SKM-1 (cell line): ENCODE data around the gene RALGDS.
"Not testable (repeated sequence)": the region's sequence is repeated elsewhere in the genome, so short reads cannot be mapped to it uniquely, and the experiment has no call there.

Experiments used
- DNase-seq: peaks from one replicate; lab custom pipeline; 2025; ENCODE audit not compliant: unreplicated experiment; lab: John Stamatoyannopoulos, UW

RALGDS gene

GRCh38 chr9:133070985-133071384 is 50.1 kb downstream of the RALGDS start:
- DNase-seq, result not testable (repeated sequence)

- not testable (repeated sequence) for DNase-seq
Observed at GRCh38 chr9:133070500-133070961, 50.5 kb downstream of the RALGDS start.

- DNase-seq, result not testable (repeated sequence)
Observed at GRCh38 chr9:133068431-133068830, 52.6 kb downstream of the RALGDS start.

- DNase-seq, result no peak
Observed at GRCh38 chr9:133067813-133068212, 53.2 kb downstream of the RALGDS start.

GRCh38 chr9:133067006-133067405 is 54.0 kb downstream of the RALGDS start:
- no peak for DNase-seq

DNA sequence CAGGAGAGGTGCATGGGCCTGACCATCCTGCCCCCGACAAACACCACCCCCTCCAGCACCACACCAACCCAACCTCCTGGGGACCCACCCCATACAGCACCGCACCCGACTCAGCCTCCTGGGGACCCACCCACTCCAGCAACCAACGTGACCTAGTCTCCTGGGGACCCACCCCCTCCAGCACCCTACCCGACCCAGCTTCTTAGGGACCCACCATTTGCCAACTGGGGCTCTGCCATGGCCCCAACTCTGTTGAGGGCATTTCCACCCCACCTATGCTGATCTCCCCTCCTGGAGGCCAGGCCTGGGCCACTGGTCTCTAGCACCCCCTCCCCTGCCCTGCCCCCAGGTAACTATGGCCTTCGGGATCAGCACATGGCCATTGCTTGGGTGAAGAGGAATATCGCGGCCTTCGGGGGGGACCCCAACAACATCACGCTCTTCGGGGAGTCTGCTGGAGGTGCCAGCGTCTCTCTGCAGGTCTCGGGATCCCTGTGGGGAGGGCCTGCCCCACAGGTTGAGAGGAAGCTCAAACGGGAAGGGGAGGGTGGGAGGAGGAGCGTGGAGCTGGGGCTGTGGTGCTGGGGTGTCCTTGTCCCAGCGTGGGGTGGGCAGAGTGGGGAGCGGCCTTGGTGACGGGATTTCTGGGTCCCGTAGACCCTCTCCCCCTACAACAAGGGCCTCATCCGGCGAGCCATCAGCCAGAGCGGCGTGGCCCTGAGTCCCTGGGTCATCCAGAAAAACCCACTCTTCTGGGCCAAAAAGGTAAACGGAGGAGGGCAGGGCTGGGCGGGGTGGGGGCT is 54.7 kb downstream of the RALGDS start:
- DNase-seq, result no peak

GRCh38 chr9:133065070-133065388 is 56.0 kb downstream of the RALGDS start:
- no peak for DNase-seq

DNA sequence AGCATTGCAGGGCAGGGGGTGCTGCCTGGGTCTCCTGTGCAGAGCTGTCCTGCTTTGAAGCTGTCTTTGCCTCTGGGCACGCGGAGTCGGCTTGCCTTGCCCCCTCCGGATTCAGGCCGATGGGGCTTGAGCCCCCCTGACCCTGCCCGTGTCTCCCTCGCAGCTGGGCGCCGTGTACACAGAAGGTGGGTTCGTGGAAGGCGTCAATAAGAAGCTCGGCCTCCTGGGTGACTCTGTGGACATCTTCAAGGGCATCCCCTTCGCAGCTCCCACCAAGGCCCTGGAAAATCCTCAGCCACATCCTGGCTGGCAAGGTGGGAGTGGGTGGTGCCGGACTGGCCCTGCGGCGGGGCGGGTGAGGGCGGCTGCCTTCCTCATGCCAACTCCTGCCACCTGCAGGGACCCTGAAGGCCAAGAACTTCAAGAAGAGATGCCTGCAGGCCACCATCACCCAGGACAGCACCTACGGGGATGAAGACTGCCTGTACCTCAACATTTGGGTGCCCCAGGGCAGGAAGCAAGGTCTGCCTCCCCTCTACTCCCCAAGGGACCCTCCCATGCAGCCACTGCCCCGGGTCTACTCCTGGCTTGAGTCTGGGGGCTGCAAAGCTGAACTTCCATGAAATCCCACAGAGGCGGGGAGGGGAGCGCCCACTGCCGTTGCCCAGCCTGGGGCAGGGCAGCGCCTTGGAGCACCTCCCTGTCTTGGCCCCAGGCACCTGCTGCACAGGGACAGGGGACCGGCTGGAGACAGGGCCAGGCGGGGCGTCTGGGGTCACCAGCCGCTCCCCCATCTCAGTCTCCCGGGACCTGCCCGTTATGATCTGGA is 56.6 kb downstream of the RALGDS start:
- DNase-seq, result no peak

DNA sequence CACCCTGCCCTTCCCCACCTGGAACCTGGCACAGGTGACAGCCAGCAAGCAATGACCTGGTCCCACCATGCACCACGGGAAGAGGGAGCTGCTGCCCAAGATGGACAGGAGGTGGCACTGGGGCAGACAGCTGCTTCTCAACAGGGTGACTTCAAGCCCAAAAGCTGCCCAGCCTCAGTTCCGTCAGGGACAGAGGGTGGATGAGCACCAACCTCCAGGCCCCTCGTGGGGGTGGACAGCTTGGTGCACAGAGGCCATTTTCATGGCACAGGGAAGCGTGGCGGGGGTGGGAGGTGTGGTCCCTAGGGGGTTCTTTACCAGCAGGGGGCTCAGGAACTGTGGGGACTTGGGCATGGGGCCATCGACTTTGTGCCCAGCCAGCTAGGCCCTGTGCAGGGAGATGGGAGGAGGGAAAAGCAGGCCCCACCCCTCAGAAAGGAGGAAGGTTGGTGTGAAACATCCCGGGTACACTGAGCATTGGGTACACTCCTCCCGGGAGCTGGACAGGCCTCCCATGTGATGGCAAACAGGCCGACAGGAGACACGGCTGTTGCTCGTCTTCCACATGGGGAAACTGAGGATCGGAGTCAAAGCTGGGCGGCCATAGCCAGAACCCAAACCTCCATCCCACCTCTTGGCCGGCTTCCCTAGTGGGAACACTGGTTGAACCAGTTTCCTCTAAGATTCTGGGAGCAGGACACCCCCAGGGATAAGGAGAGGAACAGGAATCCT is 57.4 kb downstream of the RALGDS start:
- DNase-seq, result no peak

DNA sequence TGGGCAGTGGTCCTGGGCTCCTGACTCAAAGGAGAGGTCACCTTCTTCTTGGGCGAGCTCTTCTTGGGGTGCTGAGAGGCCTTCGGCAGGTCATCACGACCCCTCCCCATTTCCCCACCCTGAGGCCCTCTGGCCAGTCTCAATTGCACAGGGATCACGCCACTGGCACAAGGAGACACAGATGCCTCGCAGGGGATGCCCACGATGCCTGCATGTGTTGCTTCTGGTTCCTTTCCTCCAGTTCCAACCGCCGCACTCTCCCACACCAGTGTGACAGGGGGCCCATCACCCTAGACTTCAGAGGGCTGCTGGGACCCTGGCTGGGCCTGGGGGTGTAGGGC is 57.9 kb downstream of the RALGDS start:
- no peak for DNase-seq

GRCh38 chr9:133062569-133062968 is 58.5 kb downstream of the RALGDS start:
- not testable (repeated sequence) for DNase-seq

GRCh38 chr9:133061764-133062145 is 59.3 kb downstream of the RALGDS start, which contains the start of gene CEL:
TSS of gene CEL (plus strand) at chr9:133061981. CDS start at chr9:133062003, 22 bp downstream.
- not testable (repeated sequence) for DNase-seq

- DNase-seq, result not testable (repeated sequence)
Observed at GRCh38 chr9:133061019-133061763, 59.8 kb downstream of the RALGDS start.

GRCh38 chr9:133060417-133060841 is 60.6 kb downstream of the RALGDS start:
- no peak for DNase-seq

GRCh38 chr9:133059623-133060022 is 61.4 kb downstream of the RALGDS start:
- DNase-seq, result no peak

GRCh38 chr9:133058550-133059320 is 62.3 kb downstream of the RALGDS start:
- no peak for DNase-seq

DNA sequence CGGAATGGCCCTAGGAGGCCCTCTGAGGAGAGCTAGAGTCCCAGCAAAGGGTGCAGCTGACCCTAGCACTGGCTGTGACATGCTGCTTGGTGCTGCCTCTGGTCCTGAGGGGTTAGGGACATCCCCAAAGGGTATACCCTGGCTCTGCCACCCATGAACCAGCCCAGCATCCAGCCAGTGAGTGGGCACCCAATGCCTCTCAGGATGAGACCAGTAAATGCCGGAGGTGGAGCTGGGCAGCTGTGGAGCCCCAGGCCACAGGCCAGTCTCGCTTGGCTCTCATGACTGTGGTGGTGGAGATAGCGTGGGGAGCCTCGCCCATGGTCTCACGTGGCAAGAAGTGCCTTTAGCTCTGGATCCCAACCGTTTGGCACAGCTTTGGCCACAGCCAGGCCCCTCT is 63.0 kb downstream of the RALGDS start:
- DNase-seq, result no peak

DNA sequence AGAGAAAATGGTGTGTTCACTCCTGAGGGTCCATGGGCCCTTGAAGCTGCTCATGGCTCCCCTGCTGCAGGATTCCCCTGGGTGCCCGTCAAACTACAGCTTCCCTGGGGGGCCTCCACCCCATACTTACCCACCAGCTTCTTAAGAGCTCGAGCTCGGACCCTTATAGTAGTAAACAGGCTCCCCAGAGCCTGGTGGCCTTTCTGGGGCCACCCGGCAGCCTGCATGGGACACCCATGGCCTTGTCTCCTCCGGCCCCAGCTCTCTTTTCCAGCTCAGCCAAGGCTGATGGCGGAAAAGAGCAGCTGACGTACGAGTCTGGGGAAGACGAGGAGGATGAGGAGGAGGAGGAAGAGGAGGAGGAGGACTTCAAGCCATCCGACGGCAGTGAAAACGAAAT is 63.5 kb downstream of the RALGDS start:
- DNase-seq, result no peak

GRCh38 chr9:133057006-133057405 is 64.0 kb downstream of the RALGDS start:
- no peak for DNase-seq

GRCh38 chr9:133056533-133056932 is 64.5 kb downstream of the RALGDS start:
- DNase-seq, result no peak
